Stimulated activated naive CD8-positive, alpha-beta T cell treated with anti-CD3 and anti-CD28 coated beads, Interleukin-15, Interleukin-2, amounts not matched to agents 100 U/mL and 50 U/mL, for 24 hours (primary cell): ENCODE data around the gene SRD5A3.

Experiments used
- ATAC-seq: fragments of 150-1000 bp; cut with Tn5 transposase; one replicate; pipeline ENCODE4 v1.10.0; 2021
- DNase-seq: peaks from one replicate; pipeline ENCODE4 v3.0.0; 2021

SRD5A3 gene

GRCh38 chr4:55409468-55410171 is 63.6 kb downstream of the SRD5A3 start:
- DNase-seq = no peak

GRCh38 chr4:55410431-55410830 is 64.4 kb downstream of the SRD5A3 start:
- ATAC-seq (no peak), DNase-seq (no peak)

More at GRCh38 chr4:55409468-55410171, 63.6 kb downstream of the SRD5A3 start:
- no peak for ATAC-seq

- no peak for DNase-seq
- no peak for ATAC-seq
Measured at GRCh38 chr4:55411621-55412020, 65.6 kb downstream of the SRD5A3 start.

GRCh38 chr4:55416176-55416575 is 70.1 kb downstream of the SRD5A3 start:
- DNase-seq (no peak), ATAC-seq (no peak)
